ENCODE results near the gene ETF1.

DNA sequence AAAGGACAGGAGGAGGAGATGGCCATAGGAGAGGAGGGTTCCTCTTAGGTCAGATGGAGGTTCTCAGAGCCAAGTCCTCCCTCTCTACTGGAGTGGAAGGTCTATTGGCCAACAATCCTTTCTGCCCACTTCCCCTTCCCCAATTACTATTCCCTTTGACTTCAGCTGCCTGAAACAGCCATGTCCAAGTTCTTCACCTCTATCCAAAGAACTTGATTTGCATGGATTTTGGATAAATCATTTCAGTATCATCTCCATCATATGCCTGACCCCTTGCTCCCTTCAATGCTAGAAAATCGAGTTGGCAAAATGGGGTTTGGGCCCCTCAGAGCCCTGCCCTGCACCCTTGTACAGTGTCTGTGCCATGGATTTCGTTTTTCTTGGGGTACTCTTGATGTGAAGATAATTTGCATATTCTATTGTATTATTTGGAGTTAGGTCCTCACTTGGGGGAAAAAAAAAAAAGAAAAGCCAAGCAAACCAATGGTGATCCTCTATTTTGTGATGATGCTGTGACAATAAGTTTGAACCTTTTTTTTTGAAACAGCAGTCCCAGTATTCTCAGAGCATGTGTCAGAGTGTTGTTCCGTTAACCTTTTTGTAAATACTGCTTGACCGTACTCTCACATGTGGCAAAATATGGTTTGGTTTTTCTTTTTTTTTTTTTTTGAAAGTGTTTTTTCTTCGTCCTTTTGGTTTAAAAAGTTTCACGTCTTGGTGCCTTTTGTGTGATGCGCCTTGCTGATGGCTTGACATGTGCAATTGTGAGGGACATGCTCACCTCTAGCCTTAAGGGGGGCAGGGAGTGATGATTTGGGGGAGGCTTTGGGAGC, 74.7 kb downstream of the ETF1 start:
- TF ChIP-seq, protein P1, sequence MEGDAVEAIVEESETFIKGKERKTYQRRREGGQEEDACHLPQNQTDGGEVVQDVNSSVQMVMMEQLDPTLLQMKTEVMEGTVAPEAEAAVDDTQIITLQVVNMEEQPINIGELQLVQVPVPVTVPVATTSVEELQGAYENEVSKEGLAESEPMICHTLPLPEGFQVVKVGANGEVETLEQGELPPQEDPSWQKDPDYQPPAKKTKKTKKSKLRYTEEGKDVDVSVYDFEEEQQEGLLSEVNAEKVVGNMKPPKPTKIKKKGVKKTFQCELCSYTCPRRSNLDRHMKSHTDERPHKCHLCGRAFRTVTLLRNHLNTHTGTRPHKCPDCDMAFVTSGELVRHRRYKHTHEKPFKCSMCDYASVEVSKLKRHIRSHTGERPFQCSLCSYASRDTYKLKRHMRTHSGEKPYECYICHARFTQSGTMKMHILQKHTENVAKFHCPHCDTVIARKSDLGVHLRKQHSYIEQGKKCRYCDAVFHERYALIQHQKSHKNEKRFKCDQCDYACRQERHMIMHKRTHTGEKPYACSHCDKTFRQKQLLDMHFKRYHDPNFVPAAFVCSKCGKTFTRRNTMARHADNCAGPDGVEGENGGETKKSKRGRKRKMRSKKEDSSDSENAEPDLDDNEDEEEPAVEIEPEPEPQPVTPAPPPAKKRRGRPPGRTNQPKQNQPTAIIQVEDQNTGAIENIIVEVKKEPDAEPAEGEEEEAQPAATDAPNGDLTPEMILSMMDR (IDR thresholded peaks at IDR 0.05): no peak
- TF ChIP-seq POLR2A (IDR thresholded peaks at IDR 0.05): no peak
